Endometrium (tissue), 2 donors: ENCODE data around the gene ATP2C2.
"Not testable (repeated sequence)": the region's sequence is repeated elsewhere in the genome, so short reads cannot be mapped to it uniquely, and the experiment has no call there.

Source experiments
- FAIRE-seq: peaks from 2 replicates; lab custom pipeline; 2012; peaks lifted over from hg19 to GRCh38; lab: Jason Lieb, UNC
- donor health status: control.
- donor health status: control.

The ATP2C2 gene

GRCh38 chr16:84367297-84367680 lies 1.0 kb upstream of the ATP2C2 start:
- FAIRE-seq = no peak

- no peak for FAIRE-seq
Observed at GRCh38 chr16:84367750-84368307, 509 bp upstream of the ATP2C2 start.

- FAIRE-seq = no peak
Observed at GRCh38 chr16:84369105-84369504, 767 bp downstream of the ATP2C2 start.

GRCh38 chr16:84369938-84370627 lies 1.7 kb downstream of the ATP2C2 start:
- FAIRE-seq = no peak

- FAIRE-seq = no peak
Observed at GRCh38 chr16:84370723-84371552, 2.6 kb downstream of the ATP2C2 start.

- no peak for FAIRE-seq
Observed at GRCh38 chr16:84371553-84371865, 3.2 kb downstream of the ATP2C2 start.

GRCh38 chr16:84373907-84374489 lies 5.7 kb downstream of the ATP2C2 start:
- no peak for FAIRE-seq

GRCh38 chr16:84378099-84378498 lies 9.8 kb downstream of the ATP2C2 start:
- FAIRE-seq = no peak

- FAIRE-seq = no peak
Observed at GRCh38 chr16:84378567-84378966, 10.2 kb downstream of the ATP2C2 start.

GRCh38 chr16:84379008-84379708 lies 10.8 kb downstream of the ATP2C2 start:
- FAIRE-seq = no peak

GRCh38 chr16:84379709-84380362 lies 11.5 kb downstream of the ATP2C2 start:
- no peak for FAIRE-seq

GRCh38 chr16:84380405-84380804 lies 12.1 kb downstream of the ATP2C2 start:
- no peak for FAIRE-seq

- FAIRE-seq = no peak
Observed at GRCh38 chr16:84382396-84382795, 14.1 kb downstream of the ATP2C2 start.

- no peak for FAIRE-seq
Observed at GRCh38 chr16:84383106-84383505, 14.8 kb downstream of the ATP2C2 start.

- FAIRE-seq = no peak
Observed at GRCh38 chr16:84386047-84386446, 17.7 kb downstream of the ATP2C2 start.

GRCh38 chr16:84387021-84387420 lies 18.7 kb downstream of the ATP2C2 start:
- FAIRE-seq = no peak

- FAIRE-seq = no peak
Observed at GRCh38 chr16:84390131-84390785, 21.9 kb downstream of the ATP2C2 start.

- no peak for FAIRE-seq
Observed at GRCh38 chr16:84391151-84392030, 23.1 kb downstream of the ATP2C2 start.

GRCh38 chr16:84392031-84392360 lies 23.7 kb downstream of the ATP2C2 start:
- no peak for FAIRE-seq

- not testable (repeated sequence) for FAIRE-seq
Observed at GRCh38 chr16:84396082-84396481, 27.7 kb downstream of the ATP2C2 start.
